HG02840 (cell line): ENCODE data around the gene DCDC2.
A peak's percentile ranks its signal among the peaks of the same experiment; 100 is the strongest.
"Not testable (repeated sequence)": the region's sequence is repeated elsewhere in the genome, so short reads cannot be mapped to it uniquely, and the experiment has no call there.

Source experiments
- ATAC-seq: cut with Tn5 transposase; IDR thresholded peaks from one replicate; pipeline ENCODE4 v1.9.1; 2021; ENCODE audit warnings: mild to moderate bottlenecking, moderate library complexity, moderate number of reproducible peaks; ENCODE audit not compliant: unreplicated experiment, low FRiP score

DCDC2 gene

DNA sequence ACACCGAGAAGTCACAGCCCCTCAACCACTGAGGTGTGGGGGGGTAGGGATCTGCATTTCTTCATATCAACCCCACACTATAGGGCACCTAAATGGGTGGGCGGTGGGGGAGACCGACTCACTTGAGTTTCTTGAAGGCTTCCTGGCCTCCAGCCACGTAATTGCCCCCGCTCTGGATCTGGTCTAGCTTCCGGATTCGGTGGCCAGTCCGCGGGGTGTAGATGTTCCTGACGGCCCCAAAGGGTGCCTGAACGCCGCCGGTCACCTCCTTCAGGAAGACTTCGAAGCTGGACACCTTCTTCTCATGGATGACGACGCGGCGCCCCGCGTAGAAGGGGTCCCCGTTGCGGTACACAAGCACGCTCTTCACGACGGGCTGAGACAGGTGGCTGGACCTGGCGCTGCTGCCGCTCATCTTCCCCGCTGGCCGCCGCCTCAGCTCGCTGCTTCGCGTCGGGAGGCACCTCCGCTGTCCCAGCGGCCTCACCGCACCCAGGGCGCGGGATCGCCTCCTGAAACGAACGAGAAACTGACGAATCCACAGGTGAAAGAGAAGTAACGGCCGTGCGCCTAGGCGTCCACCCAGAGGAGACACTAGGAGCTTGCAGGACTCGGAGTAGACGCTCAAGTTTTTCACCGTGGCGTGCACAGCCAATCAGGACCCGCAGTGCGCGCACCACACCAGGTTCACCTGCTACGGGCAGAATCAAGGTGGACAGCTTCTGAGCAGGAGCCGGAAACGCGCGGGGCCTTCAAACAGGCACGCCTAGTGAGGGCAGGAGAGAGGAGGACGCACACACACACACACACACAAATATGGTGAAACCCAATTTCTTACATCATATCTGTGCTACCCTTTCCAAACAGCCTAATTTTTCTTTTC lies at the start of gene DCDC2:
DCDC2 (minus strand) TSS at position 724 of the 883 bp plus-strand sequence; CDS start at position 415, 309 bp downstream.
- ATAC-seq: no peak

DNA sequence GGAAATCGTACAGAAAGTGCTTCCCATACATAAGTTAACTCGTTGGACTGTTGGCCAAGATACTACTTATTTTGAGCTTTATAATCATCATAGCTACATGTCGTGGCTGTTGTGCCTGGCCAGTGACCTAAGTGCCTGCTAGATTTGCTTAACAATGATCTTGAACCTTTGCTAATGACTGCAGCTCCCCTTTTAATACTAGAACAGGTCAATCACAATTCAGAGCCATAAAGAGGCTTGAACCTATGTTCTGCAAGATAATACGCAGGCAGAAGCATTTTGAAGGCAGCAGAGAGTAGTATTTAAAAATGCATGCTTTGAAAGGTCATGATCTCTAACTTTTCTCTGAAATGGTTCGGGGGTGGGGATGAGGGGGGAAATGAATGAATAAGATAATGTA lies 47.4 kb upstream of the DCDC2 start:
- no peak for ATAC-seq

DNA sequence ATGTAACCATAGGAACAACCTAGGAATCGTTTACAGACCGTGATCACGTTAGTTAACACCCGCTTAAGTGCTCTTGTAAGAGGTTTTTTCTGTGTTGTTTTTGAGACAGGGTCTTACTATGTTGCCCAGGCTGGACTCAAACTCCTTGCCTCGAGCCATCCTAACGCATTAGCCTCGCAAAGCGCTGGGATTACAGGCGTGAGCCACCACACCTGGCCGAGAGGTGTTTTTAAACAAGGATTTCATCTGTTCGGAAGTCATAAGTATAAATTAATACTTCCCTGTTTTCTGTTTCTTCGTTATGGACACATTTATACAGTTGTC lies 45.6 kb upstream of the DCDC2 start:
- ATAC-seq: no peak

DNA sequence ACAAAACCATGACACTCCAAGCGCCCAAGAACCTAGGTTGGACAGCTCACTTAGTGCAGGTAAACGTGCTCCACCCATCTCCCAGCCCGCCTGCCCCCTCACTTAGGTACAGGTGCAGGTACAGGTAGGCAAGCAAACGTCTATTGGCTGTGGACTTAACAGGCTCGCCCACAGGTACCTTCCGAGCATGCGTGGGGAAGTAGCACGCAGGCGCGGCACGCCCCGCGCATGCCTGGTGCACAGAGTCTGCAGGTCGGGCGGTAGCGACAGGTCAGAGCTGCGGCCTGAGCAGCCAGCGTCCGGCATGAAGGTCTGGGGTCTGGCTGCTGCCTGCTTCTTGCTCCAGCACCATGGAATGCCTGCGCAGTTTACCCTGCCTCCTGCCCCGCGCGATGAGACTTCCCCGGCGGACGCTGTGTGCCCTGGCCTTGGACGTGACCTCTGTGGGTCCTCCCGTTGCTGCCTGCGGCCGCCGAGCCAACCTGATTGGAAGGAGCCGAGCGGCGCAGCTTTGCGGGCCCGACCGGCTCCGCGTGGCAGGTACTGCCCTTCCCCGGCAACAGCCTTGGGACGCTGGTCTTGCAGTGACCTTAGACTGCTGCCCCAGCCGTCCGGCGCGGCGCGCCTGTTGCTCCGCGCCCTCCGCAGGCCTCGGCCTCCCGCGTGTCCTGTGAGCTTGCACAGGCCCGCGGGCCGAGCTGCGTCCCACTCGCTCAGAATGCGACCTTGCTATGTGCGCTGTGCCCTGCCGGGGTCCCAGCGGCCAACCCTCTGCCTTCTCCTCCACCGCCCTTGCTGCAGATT lies 45.0 kb upstream of the DCDC2 start, which contains the start of gene MRS2:
MRS2 (plus strand) TSS at position 240 of the 804 bp plus-strand sequence; CDS start at position 351, 111 bp downstream.
- ATAC-seq: peak; percentile 97

DNA sequence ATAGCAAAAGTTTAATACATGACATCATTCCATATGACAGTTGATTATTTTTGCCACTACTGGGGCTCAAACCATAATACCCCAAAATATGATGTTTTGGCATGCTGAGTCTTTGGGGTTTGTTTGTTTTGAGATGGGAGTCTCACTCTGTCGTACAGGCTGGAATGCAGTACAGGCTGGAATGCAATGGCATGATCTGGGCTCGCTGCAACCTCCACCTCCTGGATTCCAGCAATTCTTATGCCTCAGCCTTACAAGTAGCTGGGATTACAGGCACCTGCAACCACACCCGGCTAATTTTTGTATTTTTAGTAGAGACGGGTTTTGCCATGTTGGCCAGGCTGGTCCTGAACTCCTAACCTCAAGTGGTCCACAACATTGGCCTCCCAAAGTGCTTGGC lies 43.6 kb upstream of the DCDC2 start:
- ATAC-seq: no peak

DNA sequence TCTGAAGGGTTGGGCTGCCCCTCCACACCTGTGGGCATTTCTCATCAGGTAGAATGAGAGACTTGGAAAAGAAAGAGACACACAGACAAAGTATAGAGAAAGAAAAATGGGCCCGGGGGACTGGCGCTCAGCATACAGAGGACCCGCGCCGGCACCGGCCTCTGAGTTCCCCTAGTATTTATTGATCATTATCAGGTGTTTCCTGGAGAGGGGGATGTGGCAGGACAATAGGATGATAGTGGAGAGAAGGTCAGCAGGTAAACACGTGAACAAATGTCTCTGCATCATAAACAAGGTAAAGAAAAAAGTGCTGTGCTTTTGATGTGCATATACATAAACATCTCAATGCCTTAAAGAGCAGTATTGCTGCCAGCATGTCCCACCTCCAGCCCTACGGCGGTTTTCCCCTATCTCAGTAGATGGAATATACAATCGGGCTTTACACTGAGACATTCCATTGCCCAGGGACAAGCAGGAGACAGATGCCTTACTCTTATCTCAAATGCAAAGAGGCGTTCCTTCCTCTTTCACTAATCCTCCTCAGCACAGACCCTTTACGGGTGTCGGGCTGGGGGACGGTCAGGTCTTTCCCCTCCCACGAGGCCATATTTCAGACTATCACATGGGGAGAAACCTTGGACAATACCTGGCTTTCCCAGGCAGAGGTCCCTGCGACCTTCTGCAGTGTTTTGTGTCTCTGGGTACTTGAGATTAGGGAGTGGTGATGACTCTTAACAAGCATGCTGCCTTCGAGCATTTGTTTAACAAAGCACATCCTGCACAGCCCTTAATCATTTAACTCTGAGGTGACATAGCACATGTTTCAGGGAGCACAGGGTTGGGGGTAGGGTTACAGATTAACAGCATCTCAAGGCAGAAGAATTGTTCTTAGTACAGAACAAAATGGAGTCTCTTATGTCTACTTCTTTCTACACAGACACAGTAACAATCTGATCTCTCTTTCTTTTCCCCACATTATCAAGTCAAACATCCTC lies 42.5 kb upstream of the DCDC2 start:
- not testable (repeated sequence) for ATAC-seq

DNA sequence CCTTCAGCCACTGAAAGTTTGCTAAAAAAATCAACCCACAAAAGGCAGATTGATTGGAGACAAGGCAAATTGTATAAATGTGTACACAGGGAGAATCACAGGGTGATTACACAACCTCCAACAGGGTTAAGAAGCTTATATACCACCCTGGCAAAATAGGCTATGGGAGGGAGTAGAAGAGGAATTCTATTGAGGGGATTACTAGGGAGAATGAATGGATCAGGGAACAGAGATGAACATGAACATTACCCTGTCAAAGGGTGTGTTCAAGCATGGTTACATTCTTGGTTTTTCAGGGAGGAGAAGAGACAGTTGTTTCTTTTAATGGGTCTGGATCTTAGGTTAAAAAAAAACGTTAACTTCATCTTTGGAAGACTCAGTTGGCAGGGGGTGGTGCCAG lies 39.8 kb upstream of the DCDC2 start:
- ATAC-seq: no peak

DNA sequence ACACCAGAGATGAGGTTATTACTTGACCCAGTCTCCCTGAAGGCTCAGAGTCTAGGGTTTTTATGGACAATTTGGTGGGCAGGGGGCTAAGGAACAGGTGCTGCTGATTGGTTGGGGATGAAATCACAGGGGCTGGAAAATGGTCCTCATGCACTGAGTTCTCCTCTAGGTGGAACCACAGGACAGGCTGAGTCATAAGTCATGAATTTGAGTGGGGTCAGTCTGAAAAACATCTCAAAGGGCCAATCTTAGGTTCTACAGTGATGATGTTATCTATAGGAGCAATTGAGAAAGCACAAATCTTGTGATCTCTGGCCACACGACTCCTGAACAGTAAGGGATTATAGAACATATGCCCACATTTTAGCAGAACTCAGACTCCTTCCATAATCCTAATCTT lies 39.0 kb upstream of the DCDC2 start:
- no peak for ATAC-seq

DNA sequence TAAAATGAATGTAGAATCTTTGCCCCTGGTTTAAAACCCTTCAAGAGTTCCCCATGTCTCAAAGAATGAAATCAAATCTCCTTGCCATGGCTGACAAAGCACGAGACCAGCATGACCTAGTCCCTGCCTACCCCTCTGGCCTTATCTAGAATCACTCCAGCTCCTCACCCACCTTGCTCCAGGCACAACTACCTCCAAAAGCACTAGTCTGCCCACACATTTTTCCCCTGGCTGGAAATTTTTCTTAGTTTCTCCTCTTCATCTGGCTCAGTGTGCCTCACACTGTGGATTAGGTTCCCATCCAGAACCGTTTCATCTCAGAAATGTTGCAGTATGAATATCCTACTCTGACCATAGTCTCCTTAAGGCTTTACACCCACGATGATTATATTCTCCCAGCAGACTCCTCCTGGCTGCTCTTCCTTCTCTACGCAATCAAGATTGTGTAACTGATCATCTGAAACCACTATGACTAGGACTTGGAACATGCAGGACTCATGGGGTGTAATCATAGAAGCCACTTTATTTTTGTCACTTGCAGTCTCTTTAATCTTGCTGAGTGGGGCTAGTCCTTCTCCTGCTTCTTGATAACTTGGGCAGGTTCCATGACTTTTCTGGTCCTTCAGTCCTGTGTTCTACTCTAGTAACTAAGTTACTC lies 37.0 kb upstream of the DCDC2 start:
- no peak for ATAC-seq

DNA sequence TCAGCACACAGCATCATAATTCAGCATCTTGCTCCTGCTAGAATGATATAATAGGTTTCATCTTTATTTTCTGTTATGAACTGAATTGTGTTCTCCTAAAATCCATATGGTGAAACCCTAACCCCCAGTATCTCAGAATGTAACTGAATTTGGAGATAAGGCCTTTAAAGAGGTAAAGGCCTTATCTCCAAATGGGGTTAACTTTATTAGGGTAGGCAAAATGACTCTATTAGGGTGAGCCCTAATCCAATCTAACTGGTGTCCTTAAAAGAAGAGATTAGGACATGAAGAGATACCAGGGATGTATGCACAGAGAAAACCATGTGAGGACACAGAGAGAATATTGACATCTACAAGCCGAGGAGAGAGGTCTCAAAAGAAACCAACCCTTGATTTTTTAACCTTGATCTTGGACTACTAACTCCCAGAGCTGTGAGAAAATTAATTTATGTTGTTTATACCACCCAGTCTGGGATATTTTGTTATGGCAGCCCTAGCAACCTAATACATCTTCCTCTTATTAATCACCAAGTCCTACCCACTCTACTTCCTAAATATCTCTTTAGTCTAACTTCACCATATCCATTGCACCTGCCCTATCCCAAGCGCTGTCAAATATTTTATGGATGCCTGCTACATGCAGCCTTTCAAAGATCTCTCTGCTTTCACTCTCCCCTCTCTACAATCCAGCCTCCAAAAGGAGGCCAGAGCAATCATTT lies 36.4 kb upstream of the DCDC2 start:
- no peak for ATAC-seq

DNA sequence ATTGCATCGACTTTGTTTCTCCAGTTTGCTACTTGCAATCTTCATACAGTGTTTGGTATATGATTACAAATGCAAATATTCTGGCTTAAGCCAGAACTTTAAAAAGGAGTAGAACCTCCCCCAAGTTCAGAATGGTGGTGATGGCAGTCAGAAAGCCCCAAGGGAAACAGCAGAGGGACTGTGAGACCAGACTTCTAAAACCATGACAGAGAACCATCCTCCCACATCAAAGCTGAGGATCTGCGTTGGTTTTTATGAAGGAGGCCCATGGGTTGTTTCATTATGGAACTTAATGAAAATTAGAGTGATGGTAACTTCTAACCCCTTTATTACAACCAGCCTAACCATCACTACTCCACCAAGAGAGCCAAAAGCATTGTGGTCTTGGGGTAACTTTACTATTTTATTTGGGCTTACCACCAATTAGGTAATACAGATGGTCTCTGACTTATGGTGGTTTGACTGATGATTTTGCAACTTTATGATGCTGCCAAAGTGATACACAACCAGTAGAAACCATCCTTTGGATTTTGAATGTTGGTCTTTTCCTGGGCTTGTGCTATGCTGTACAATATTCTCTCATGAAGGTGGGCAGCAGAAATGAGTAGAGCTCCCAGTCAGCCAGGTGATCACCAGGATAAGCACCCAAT lies 34.0 kb upstream of the DCDC2 start:
- peak; percentile 91 for ATAC-seq

DNA sequence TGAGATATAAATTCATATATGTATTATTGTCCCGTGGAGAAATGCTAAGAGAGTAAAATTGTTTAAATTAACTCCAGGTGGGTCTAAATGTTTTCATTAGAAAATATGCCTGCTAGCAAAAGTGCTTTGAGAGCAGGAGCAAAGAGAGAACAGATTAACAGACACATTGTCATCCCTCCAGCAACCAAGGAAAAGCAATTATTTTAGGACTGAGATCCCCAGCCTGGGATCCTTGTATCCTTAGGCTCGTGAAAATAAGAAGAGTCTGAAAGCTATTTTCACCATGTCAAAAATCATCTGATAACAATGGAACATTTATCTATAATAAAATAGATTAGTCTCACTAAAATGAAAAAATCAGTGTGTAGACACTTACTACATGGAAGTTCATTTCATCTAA lies 33.3 kb upstream of the DCDC2 start:
- no peak for ATAC-seq

DNA sequence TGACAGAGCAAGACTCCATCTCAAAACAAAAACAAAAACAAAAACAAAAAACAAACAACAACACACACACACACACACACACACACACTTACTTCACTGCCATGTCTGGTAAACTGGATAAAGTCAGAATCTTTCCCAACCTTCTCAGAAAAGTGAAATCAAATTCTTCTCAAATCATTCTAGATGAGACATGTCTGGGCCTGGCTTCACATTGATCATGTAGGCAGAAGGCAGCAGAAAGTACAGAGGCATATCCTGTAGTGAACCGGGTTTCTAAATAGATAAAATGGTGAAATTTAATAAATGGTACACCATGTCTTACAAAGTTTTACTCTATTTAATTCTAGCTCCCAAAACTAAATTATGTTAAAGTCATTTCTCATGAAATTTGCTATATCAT lies 30.0 kb upstream of the DCDC2 start:
- ATAC-seq: no peak

DNA sequence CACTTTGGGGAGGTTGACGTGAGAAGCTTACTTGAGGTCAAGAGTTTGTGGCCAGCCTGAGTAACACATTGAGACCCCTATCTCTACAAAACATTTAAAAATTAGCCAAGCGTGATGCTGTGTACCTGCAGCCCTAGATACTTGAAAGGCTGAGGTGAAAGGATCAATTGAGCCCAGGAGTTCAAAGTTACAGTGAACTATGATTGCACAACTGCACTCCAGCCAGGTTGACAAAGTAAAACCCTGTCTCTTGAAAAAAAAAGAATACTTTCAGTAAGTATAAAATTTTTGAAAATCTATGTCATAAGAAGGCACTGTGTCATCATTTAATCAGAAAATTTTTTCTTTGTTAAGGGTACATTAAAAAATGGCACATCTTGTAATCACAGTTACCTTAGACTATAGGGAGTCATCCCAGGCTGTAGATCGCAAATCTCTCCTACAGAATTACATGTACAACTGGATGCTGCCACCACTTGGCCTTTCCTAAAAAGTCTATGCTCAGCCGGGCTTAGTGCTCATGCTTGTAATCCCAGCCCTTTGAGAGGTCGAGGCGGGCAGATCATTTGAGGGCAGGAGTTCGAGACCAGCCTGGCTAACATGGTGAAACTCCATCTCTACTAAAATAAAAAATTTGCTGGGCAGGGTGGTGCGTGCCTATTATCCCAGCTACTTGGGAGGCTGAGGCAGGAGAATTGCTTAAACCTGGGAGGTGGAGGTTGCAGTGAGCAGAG lies 27.8 kb upstream of the DCDC2 start:
- ATAC-seq: no peak

DNA sequence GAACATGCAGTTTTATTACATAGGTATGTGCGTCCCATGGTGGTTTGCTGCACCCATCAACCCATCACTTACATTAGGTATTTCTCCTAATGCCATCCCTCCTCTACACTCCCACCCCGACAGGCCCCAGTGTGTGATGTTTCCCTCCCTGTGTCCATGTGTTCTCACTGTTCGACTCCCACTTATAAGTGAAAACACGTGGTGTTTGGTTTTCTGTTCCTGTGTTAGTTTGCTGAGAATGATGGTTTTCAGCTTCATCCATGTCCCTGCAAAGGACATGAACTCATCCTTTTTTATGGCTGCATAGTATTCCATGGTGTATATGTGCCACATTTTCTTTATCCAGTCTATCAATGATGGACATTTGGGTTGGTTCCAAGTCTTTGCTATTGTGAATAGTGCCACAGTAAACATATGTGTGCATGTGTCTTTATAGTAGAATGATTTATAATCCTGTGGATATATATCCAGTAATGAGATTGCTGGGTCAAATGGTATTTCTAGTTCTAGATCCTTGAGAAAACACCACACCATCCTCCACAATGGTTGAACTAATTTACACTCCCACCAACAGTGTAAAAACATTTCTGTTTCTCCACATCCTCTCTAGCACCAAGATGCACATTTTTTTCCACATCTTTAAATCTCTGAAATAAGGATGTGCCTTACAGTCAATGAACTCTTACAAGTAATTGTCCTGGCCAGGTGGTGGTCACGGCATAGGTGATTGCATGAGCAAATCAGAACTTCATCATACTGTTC lies 26.7 kb upstream of the DCDC2 start:
- not testable (repeated sequence) for ATAC-seq

DNA sequence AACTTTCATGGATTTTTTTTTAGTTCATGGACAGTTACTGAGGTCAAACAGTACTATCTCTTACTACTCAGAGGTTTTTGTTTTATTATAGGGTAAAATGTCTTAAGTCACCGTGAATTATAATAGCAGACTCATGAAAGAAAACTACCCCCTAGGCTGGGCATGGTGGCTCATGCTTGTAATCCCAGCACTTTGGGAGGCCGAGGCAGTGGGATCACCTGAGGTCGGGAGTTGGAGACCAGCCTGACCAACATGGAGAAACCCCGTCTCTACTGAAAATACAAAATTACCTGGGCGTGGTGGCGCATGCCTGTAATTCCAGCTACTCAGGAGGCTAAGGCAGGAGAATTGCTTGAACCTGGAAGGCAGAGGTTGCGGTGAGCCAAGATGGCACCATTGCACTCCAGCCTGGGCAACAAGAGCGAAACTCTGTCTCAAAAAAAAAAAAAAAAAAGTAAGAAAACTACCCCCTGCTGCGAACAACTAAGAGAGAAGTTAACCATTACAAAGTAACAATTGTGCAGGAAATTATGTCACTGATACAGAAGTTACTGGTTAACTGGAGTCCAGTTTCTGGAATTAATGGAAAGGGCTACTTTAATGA lies 25.1 kb upstream of the DCDC2 start:
- ATAC-seq: not testable (repeated sequence)

DNA sequence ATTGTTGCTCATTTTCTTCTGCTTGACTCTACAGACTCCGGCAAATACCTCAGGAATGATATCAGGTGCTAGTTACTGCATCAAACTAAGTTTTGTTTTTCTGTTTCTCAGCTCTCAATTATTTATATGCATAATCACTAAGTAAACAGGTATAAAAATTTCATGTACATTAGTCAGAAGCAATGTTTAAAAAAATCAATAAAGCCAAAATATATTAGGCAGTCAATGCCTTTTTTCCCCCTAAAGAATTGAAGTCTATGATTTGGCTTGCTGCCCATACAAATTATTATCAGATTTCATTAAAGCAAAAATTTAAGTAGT lies 24.3 kb upstream of the DCDC2 start:
- ATAC-seq: no peak
